A673 (cell line): ENCODE measurements around the gene RAP1GDS1. TPM values are rescaled to one million over a fixed set of nuclear protein-coding genes. Genes with fewer than 3 reads are reported as not detected.

Experiments
- BruUV-seq: library from RNA; stranded (reverse); fragments of 400-500 nt; replicated peaks from 2 replicates; lab custom pipeline; 2021; lab: Mats Ljungman, UMichigan
- CTCF ChIA-PET: fragments of 300-600 bp; sonication (Branson Sonifier 250); formaldehyde crosslinking; loops from one replicate; lab custom pipeline; 2022; ENCODE audit warnings: antibody characterized with exemption; lab: Charles Lee
- POLR2A ChIA-PET: fragments of 300-600 bp; sonication (Branson Sonifier 250); formaldehyde crosslinking; loops from one replicate; lab custom pipeline; 2022; ENCODE audit warnings: antibody characterized with exemption; ENCODE audit not compliant: low non-redundant PET; lab: Charles Lee
- DNase-seq: peaks from one replicate; pipeline ENCODE4 v3.0.0-alpha.2; 2015; ENCODE audit warnings: low spot score
- H3K27ac ChIP-seq: fragments of 200-600 bp; sonication (generic); 2 replicates; pipeline ENCODE4 v1.5.1; 2016; ENCODE audit warnings: mixed run types, low read depth, mild to moderate bottlenecking, mixed read lengths, antibody characterized with exemption, low read length; ENCODE audit not compliant: poor library complexity, severe bottlenecking
- H3K27me3 ChIP-seq: fragments of 200-600 bp; sonication (generic); replicated peaks from 2 replicates; pipeline ENCODE4 v1.6.1; 2017; ENCODE audit warnings: mixed run types, low read depth, mild to moderate bottlenecking, mixed read lengths, antibody characterized with exemption, low read length; ENCODE audit not compliant: insufficient read depth, poor library complexity
- H3K36me3 ChIP-seq: fragments of 200-600 bp; sonication (generic); 2 replicates; pipeline ENCODE4 v1.6.1; 2016; ENCODE audit warnings: mixed run types, mild to moderate bottlenecking, mixed read lengths, antibody characterized with exemption, low read length; ENCODE audit not compliant: insufficient read depth, poor library complexity, severe bottlenecking
- H3K4me1 ChIP-seq: fragments of 200-600 bp; sonication (generic); 2 replicates; pipeline ENCODE4 v1.6.1; 2017; ENCODE audit warnings: mixed run types, mild to moderate bottlenecking, mixed read lengths, antibody characterized with exemption, low read length; ENCODE audit not compliant: insufficient read depth, poor library complexity, severe bottlenecking
- H3K4me3 ChIP-seq: fragments of 200-600 bp; sonication (generic); 2 replicates; pipeline ENCODE4 v1.5.1; 2016; ENCODE audit warnings: low read depth, mixed run types, mild to moderate bottlenecking, mixed read lengths, low read length; ENCODE audit not compliant: poor library complexity, severe bottlenecking
- H3K9me3 ChIP-seq: fragments of 200-600 bp; sonication (generic); 2 replicates; pipeline ENCODE4 v1.6.1; 2016; ENCODE audit warnings: mixed run types, low read depth, mild to moderate bottlenecking, mixed read lengths, antibody characterized with exemption, low read length; ENCODE audit not compliant: poor library complexity, severe bottlenecking
- EZH2 ChIP-seq: fragments of 200-600 bp; sonication (generic); IDR thresholded peaks from 2 replicates; pipeline ENCODE4 v1.6.1; 2017; ENCODE audit warnings: borderline replicate concordance, low read depth, mild to moderate bottlenecking, mixed read lengths, antibody characterized with exemption, low read length; ENCODE audit not compliant: poor library complexity, severe bottlenecking
- intact Hi-C: fragments of 100-400 bp; cut with micrococcal nuclease; formaldehyde crosslinking; loops from one replicate; pipeline ENCODE4 v1.10.0; 2022; ENCODE audit not compliant: unreplicated experiment
- total RNA-seq: library from RNA; stranded (reverse); gene quantifications from 2 replicates; pipeline ENCODE4 v1.2.3, GENCODE V29; 2021
- TF ChIP-seq, protein P1 (sequence below): fragments of 300-800, 200-600 bp; sonication (generic); conservative IDR thresholded peaks from 2 replicates; pipeline ENCODE4 v1.5.1; 2017; ENCODE audit warnings: low read depth, mild to moderate bottlenecking, antibody characterized with exemption, low read length, moderate library complexity, mixed read lengths

Gene RAP1GDS1
- total RNA-seq, 1 experiment from 2014 or later = 44.5 TPM

DNA sequence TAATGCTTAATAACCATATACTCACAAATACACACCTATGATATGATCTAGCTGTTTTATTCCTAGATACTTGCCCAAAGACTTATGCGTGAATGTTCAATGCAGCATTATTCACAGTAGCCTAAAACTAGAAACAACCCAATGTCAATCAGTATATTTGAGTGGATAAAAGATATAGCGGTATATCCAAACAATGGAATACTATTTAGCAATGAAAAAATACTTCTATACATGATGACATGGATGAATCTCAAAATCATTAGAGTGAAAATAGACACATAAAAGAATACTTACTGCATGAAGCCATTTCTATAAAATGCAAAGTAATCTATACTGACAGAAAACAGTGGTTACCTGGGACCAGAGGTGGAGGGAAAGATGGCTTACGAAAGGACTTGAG lies 108.1 kb downstream of the RAP1GDS1 start:
- intact Hi-C loops = no loop called here
- no peaks in the 10 kb centered on the region for H3K9me3 ChIP-seq
- H3K4me3 ChIP-seq = no peak overlapping the region
- no peak for TF ChIP-seq EZH2
- TF ChIP-seq, protein P1, sequence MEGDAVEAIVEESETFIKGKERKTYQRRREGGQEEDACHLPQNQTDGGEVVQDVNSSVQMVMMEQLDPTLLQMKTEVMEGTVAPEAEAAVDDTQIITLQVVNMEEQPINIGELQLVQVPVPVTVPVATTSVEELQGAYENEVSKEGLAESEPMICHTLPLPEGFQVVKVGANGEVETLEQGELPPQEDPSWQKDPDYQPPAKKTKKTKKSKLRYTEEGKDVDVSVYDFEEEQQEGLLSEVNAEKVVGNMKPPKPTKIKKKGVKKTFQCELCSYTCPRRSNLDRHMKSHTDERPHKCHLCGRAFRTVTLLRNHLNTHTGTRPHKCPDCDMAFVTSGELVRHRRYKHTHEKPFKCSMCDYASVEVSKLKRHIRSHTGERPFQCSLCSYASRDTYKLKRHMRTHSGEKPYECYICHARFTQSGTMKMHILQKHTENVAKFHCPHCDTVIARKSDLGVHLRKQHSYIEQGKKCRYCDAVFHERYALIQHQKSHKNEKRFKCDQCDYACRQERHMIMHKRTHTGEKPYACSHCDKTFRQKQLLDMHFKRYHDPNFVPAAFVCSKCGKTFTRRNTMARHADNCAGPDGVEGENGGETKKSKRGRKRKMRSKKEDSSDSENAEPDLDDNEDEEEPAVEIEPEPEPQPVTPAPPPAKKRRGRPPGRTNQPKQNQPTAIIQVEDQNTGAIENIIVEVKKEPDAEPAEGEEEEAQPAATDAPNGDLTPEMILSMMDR = no peak
- H3K27me3 ChIP-seq = no peaks in the 10 kb centered on the region
- H3K36me3 ChIP-seq = no peaks in the 10 kb centered on the region
- DNase-seq = no peak
- ChIA-PET POLR2A (no interaction called here), CTCF (no interaction called here)
- no peak overlapping the region for H3K27ac ChIP-seq
- no peaks in the 10 kb centered on the region for H3K4me1 ChIP-seq
- BruUV-seq = no TSS peak

DNA sequence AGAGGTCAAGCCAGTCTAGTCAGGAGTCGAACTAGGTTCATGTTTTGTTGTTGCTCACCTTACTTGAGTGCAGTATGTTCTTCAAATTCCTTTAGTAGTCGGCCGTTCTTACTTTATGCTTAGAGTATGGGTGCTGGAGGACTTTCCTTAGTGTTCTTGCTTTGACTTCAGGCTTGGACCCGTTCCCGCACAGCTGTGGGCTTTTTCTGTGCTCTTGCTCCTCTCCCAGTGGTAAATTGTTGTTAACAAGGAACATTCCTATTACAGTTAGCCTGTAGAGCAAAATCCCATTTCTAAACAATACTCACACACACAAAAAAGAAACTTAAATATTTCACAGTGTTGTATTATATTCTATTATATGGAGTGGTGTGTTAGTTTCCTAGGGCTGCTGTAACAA lies 113.5 kb downstream of the RAP1GDS1 start:
- Histone ChIP-seq H3K36me3 (no peaks in the 10 kb centered on the region), H3K27me3 (no peaks in the 10 kb centered on the region), H3K27ac (no peak overlapping the region), H3K9me3 (no peaks in the 10 kb centered on the region), H3K4me1 (no peaks in the 10 kb centered on the region), H3K4me3 (no peak overlapping the region)
- BruUV-seq = no TSS peak
- intact Hi-C loops = no loop called here
- ChIA-PET POLR2A (no interaction called here), CTCF (no interaction called here)
- no peak for DNase-seq
- no peak for TF ChIP-seq EZH2
- TF ChIP-seq, protein P1 = no peak

DNA sequence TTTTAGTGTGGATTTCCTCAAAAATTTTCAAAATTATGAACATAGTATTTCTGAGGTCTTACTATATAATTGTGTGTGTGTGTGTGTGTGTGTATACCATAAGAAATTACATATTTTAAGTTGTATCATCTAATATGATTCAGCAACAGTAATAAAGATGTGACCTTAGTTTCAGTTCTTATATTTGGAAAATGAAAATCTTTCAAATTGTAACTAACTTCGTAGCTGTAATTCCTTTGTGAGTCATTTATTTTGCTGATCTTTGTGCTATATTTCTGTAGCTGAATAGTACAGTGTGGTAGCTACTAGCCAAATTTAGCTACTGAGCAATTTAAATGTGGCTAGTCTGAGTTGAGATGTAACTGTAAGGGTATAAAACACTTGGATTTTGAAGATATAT lies 116.4 kb downstream of the RAP1GDS1 start:
- Histone ChIP-seq H3K4me3 (no peak overlapping the region), H3K27me3 (no peaks in the 10 kb centered on the region), H3K27ac (no peak overlapping the region), H3K4me1 (no peaks in the 10 kb centered on the region), H3K9me3 (no peaks in the 10 kb centered on the region), H3K36me3 (no peaks in the 10 kb centered on the region)
- DNase-seq = no peak
- BruUV-seq = no TSS peak
- ChIA-PET POLR2A (no interaction called here), CTCF (no interaction called here)
- intact Hi-C loops = no loop called here
- no peak for TF ChIP-seq EZH2
- TF ChIP-seq, protein P1 = no peak
